Measurements from ENCODE around the gene LYG2. TPM values are rescaled to one million over a fixed set of nuclear protein-coding genes. Genes with fewer than 3 reads are reported as not detected.
"Not testable (repeated sequence)": the region's sequence is repeated elsewhere in the genome, so short reads cannot be mapped to it uniquely, and the experiment has no call there.

Gene LYG2
- total RNA-seq, 2 experiments from 2014 or later: not detected

DNA sequence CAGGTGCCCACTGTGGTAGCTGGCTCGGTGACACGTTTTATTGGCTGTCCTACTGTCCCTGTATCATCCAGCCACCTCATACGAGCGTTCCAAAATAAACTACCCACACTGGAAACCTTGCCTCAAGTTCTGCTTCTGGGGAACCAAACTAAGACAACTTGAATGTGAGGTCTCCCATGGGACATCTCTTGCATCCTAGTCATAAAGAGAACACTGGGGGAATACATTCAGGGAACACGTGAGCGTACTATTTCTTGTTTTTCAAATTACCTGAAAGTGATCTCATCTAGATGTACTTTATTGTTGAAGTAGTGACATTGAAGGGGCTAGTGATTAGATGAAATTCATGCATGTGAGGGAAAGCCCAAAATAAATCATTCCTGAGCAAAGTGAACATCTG, 15.0 kb downstream of the LYG2 start:
- H3K27ac Mint-ChIP-seq: no peak overlapping the region
- H3K9me3 Mint-ChIP-seq: peaks cover 3% of the 10 kb centered on the region
- no peaks in the 10 kb centered on the region for H3K4me1 Mint-ChIP-seq
- no peaks in the 10 kb centered on the region for H3K27me3 Mint-ChIP-seq
- DNase-seq: no peak
- H3K4me3 Mint-ChIP-seq: no peak overlapping the region
- H3K36me3 Mint-ChIP-seq: peaks cover 2% of the 10 kb centered on the region

DNA sequence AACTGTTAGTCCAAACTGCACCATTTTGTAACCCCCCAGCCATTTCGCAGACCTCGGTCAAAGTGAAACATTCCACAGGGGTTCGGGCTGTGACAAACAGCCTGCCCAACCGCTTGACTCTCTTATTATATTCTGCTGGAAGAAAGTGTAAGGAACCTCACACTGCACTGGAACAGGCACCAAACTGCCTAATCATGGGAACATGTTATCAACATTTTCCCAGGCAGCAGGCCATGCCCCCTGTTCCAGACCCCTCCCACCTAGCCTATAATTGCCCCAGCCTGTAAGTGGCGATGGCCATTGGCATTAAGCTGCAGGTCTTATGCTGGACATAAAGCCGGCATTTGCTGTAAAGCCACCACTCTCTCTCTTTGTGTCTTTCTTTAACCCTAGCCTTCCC, 16.9 kb downstream of the LYG2 start:
- H3K36me3 Mint-ChIP-seq: no peaks in the 10 kb centered on the region
- no peak overlapping the region for H3K27ac Mint-ChIP-seq
- no peak for DNase-seq
- H3K4me1 Mint-ChIP-seq: no peaks in the 10 kb centered on the region
- peaks cover 5% of the 10 kb centered on the region for H3K9me3 Mint-ChIP-seq
- no peak overlapping the region for H3K4me3 Mint-ChIP-seq
- H3K27me3 Mint-ChIP-seq: no peaks in the 10 kb centered on the region

DNA sequence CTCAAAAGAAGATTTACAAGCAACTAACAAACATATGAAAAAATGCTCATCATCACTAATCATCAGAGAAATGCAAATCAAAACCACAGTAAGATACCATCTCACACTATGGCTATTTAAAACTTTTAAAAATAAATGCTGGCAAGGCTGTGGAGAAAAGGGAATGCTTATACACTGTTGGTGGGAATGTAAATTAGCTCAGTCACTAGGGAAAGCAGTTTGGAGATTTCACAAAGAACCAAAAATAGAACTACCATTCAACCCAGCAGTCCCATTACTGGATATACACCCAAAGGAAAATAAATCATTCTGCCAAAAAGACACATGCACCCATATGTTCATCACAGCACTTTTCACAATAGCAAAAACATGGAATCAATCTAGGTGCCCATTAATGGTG, 22.3 kb downstream of the LYG2 start:
- not testable (repeated sequence) for DNase-seq, H3K4me3 Mint-ChIP-seq, H3K27me3 Mint-ChIP-seq, H3K27ac Mint-ChIP-seq, H3K4me1 Mint-ChIP-seq, H3K36me3 Mint-ChIP-seq
- peaks cover 24% of the 10 kb centered on the region for H3K9me3 Mint-ChIP-seq

DNA sequence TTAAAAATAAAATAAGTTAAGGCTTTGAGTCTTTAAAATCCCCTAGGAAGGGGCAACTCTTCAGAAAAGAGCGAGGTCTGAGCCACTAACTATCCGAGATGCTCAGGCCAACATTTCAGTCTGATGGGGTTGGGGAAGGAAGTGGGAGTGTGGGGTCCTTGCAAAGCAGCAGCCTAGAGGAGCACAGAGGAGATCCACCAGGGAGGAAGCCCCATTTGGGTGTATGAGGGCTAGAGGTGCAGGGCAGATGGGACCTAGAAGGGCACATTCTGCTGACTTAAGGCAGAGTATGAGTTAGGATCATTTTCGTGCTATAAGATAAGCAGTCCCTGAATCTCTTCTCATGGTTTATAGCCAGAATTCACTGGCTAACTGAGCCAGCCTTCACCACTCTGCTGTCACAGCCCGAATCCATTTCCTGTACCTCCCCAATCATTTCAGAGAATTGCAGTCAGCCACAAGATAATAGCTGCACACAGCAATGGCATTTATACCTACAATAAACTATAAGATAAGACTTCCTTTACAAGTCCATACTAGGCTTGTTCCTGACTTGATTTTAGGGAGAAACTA, 37.5 kb downstream of the LYG2 start:
- Mint-ChIP-seq H3K27me3 (no peaks in the 10 kb centered on the region), H3K4me1 (no peaks in the 10 kb centered on the region), H3K9me3 (no peaks in the 10 kb centered on the region), H3K4me3 (no peak overlapping the region), H3K36me3 (peaks cover 23% of the 10 kb centered on the region), H3K27ac (no peak overlapping the region)
- DNase-seq: no peak

DNA sequence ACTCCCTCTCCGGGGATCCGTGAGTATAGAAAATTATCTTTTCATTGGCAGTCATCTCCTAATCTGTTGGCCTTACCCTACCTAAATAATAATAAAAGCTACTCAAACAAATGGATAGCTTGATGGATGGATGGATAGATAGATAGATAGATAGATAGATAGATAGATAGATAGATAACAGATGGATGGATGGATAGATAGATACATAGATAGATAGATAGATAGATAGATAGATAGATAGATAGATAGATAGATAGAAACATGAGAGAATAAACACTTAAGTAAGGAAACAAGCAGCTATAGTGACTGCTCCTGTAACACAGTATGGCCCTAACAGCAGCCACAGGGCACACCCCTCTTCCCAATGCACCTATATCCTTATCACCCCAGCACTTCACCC, 39.4 kb downstream of the LYG2 start:
- Mint-ChIP-seq H3K4me3 (no peak overlapping the region), H3K4me1 (no peaks in the 10 kb centered on the region), H3K27me3 (no peaks in the 10 kb centered on the region), H3K27ac (no peak overlapping the region), H3K36me3 (peaks cover 20% of the 10 kb centered on the region), H3K9me3 (no peaks in the 10 kb centered on the region)
- no peak for DNase-seq

DNA sequence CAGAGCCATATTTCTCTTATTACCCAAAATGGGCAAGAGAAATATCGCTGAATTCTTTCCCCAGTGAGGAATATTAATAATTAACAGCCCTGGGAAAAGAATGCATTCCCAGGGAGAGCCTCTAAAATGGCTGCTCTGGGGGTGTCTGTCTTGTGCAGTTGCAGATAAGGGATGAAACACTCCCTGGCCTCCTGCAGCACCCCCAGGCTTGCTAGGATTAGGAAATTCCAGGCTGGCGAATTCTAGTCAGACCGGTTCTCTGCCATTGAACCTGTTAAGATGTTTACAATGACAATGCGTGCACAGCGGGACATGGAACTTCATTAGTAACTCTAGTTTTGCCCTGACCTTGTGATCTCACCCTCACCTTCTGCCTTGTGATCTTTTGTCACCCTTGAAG, 50.0 kb downstream of the LYG2 start:
- no peak for DNase-seq
- H3K9me3 Mint-ChIP-seq: peaks cover 5% of the 10 kb centered on the region
- H3K36me3 Mint-ChIP-seq: peaks cover 40% of the 10 kb centered on the region
- no peak overlapping the region for H3K4me3 Mint-ChIP-seq
- no peaks in the 10 kb centered on the region for H3K27me3 Mint-ChIP-seq
- H3K4me1 Mint-ChIP-seq: peaks cover 3% of the 10 kb centered on the region
- H3K27ac Mint-ChIP-seq: no peak overlapping the region

DNA sequence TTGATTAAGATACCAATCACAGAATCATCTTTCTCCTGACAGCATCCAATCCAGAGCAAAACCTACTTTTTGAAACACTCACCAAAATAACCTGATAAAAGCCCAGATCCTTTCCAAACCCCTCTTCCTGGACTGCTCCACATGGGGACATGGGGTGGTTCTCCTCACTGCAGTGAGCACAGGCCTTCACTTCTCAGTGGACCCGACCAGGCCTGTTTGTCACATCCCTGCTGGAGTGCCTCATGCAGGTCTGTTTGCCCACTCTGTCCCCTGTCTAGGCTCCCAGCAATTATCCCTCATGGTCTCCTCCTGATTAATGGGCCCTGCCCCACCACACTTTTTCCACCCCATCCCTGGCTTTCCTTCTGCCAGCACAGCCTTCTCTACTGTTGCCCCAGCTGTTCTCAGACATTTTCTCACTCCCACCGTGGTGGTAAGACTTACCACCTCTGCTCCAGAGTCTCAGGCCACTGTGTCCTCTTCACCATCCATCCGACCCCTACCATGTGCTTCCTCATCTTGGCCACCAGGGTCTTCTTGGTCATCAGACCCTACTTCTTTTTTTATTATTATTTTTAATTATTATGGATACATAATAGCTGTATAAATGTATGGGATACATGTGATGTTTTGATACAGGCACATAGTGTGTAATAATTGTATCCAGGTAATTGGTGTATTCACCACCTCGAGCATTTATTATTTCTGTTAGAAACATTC, 53.3 kb downstream of the LYG2 start:
- no peak overlapping the region for H3K4me3 Mint-ChIP-seq
- H3K4me1 Mint-ChIP-seq: no peaks in the 10 kb centered on the region
- DNase-seq: no peak
- no peaks in the 10 kb centered on the region for H3K27me3 Mint-ChIP-seq
- peaks cover 5% of the 10 kb centered on the region for H3K9me3 Mint-ChIP-seq
- peaks cover 22% of the 10 kb centered on the region for H3K36me3 Mint-ChIP-seq
- no peak overlapping the region for H3K27ac Mint-ChIP-seq

DNA sequence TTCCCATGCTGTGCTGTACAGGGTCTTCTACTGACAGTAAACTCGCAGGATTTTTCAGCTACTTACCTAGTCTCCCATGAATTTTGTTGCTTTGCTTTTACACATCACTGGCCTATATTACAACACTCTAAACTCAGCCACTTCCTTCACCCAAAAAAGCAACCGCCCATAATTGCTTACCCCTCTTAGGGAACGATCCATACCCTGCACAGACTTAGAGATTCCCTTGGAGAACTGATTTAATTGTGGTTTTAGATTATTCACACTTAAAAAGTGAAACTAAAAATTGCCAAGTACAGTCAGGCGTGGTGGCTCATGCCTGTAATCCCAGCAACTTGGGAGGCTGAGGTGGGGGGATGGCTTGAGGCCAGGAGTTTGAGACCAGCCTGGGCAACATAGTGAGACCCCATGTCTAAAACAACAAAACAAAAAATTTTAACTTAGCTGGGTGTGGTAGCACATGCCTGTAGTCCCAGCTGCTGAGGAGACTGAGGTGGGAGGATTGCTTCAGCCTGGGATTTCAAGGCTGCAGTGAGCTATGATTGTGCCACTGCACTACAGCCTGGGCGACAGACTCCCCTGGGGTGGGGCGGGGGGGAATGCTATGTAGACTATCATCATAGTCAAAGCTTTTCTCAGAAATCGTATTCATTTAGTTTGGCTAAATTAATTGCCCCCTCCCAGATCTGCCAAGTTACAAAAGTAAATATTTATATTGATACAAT, 55.2 kb downstream of the LYG2 start:
- peaks cover 2% of the 10 kb centered on the region for H3K9me3 Mint-ChIP-seq
- no peaks in the 10 kb centered on the region for H3K27me3 Mint-ChIP-seq
- no peak overlapping the region for H3K4me3 Mint-ChIP-seq
- H3K4me1 Mint-ChIP-seq: no peaks in the 10 kb centered on the region
- peaks cover 13% of the 10 kb centered on the region for H3K36me3 Mint-ChIP-seq
- H3K27ac Mint-ChIP-seq: peak overlapping the region; percentile 19
- no peak for DNase-seq

DNA sequence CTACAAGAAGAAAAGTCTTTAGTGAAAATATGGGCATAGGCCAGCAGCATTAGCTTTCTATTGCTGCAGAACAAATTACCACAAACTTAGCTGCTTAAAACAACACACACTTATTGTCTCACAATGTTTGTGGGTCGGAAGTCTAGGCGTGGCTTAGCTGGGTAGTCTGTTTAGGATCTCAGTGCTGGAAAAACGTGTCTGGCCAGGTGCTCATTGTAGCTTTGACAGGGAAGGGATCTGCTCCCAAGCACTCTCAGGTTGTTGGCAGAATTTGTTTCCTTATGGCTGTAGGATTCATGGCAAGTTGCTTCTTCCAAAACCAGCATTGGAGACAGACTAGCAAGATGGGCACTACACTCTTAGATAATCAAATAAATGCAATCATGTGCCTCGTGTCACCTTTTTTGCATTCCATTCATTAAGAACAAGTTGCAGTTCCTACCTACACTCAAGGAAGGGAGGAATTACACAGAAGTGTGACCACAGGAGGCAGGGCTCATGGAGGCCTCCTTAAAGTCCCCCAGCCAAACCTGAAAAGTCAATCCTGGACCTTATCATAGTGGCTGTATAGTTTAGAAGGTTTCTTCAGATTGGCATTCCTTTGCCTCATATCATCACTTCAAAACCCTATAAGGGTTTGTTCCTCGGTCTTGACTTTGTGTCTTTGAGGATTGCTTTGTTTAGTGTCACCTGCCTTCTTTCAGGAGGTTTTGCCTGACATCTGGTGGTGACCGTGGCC, 57.2 kb downstream of the LYG2 start:
- no peaks in the 10 kb centered on the region for H3K4me1 Mint-ChIP-seq
- H3K9me3 Mint-ChIP-seq: no peaks in the 10 kb centered on the region
- no peaks in the 10 kb centered on the region for H3K27me3 Mint-ChIP-seq
- H3K36me3 Mint-ChIP-seq: peaks cover 15% of the 10 kb centered on the region
- DNase-seq: no peak
- H3K4me3 Mint-ChIP-seq: no peak overlapping the region
- no peak overlapping the region for H3K27ac Mint-ChIP-seq

DNA sequence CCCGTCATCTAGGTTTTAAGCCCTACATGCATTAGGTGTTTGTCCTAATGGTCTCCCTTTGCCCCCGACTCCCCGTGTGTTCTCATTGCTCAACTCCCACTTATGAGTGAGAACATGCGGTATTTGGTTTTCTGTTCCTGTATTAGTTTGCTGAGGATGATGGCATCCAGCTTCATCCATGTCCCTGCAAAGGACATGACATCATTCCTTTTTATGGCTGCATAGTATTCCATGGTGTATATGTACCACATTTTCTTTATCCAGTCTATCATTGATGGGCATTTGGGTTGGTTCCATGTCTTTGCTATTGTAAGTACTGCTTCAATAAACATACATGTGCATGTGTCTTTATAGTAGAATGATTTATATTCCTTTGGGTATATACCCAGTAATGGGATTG, 63.1 kb downstream of the LYG2 start:
- not testable (repeated sequence) for DNase-seq, H3K27ac Mint-ChIP-seq, H3K4me3 Mint-ChIP-seq, H3K4me1 Mint-ChIP-seq, H3K27me3 Mint-ChIP-seq, H3K9me3 Mint-ChIP-seq
- H3K36me3 Mint-ChIP-seq: peaks cover 32% of the 10 kb centered on the region

Other genes with a start within 250 kb of the LYG2 start
- 1 to 10 TPM; 1.0 to 1.3 TPM for gene C2orf15, start 114.0 kb downstream of the LYG2 start, total RNA-seq
- 1 to 10 TPM; 5.6 to 7.5 TPM for gene TSGA10, start 100.7 kb downstream of the LYG2 start, total RNA-seq
- 1 to 10 TPM; 6.4 to 7.1 TPM for gene LIPT1, start 100.7 kb downstream of the LYG2 start, total RNA-seq
- 10 to 100 TPM; 56.8 to 61.2 TPM for gene MITD1, start 74.6 kb downstream of the LYG2 start, total RNA-seq
- 10 to 100 TPM; 35.8 to 38.0 TPM for gene MRPL30, start 74.5 kb downstream of the LYG2 start, total RNA-seq
- under 1 TPM; 0.30 to 0.37 TPM for gene LYG1, start 45.5 kb upstream of the LYG2 start, total RNA-seq
- 10 to 100 TPM; 30.0 to 31.7 TPM for gene TXNDC9, start 80.7 kb upstream of the LYG2 start, total RNA-seq
- 10 to 100 TPM; 98.7 to 99.6 TPM for gene EIF5B, start 81.7 kb upstream of the LYG2 start, total RNA-seq
- 10 to 100 TPM; 34.3 to 35.2 TPM for gene REV1, start 234.4 kb upstream of the LYG2 start, total RNA-seq